NCI-H524 (cell line): ENCODE results near the gene HSPB9.
A peak's percentile ranks its signal among the peaks of the same experiment; 100 is the strongest.
"Not testable (repeated sequence)": the region's sequence is repeated elsewhere in the genome, so short reads cannot be mapped to it uniquely, and the experiment has no call there.

Experiments
- DNase-seq, 2 experiments: peaks; one replicate each; lab custom pipeline; 2025; lab: John Stamatoyannopoulos, UW

HSPB9 gene

DNA sequence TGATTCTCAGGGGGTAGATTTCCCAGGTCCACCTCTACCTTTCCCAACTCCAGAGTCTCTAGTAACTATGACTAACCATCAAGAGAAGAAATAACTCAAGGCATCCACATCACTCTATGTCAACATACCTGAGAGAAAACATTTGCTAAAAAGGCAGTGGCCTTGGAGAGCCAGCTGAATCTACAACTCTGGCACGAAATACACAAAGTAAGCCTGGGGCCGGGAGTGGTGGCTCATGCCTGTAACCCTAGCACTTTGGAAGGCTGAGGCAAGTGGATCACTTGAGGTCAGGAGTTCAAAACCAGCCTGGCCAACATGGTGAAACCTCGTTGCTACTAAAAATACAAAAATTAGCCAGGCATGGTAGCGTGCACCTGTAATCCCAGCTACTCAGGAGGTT is 20.5 kb downstream of the HSPB9 start:
- not testable (repeated sequence) for DNase-seq

DNA sequence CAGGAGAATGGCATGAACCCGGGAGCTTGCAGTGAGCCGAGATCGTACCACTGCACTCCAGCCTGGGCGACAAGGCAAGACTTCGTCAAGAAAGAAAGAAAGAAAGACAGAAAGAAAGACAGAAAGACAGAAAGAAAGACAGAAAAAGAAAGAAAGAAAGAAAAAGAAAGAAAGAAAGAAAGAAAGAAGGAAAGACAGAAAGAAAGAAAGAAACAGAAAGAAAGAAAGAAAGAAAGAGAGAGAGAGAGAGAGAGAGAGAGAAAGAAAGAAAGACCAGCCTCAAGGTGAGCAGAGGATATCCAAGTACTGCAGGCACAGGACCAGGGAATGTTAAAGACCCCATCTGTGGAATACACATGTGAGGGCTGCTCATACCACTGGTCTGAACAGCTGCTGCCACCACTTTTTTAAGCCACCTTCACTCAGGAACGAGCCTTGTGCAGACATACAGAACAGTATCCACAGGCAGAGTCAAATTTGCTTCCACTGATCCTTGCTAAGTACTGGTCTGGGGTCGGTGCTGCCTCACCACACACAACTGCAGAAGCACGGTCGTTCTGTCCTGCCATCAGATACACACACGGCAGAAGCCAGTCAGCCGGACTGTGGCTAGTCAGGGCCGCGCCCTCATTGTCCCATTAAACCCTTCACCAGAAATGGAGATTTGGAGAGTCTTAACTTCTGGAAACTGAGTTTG is 24.5 kb downstream of the HSPB9 start:
- DNase-seq, result no peak

- DNase-seq, result no peak
Observed at GRCh38 chr17:42153919-42154742, 31.5 kb downstream of the HSPB9 start.

GRCh38 chr17:42155614-42156045 is 33.0 kb downstream of the HSPB9 start:
- DNase-seq, result no peak

DNA sequence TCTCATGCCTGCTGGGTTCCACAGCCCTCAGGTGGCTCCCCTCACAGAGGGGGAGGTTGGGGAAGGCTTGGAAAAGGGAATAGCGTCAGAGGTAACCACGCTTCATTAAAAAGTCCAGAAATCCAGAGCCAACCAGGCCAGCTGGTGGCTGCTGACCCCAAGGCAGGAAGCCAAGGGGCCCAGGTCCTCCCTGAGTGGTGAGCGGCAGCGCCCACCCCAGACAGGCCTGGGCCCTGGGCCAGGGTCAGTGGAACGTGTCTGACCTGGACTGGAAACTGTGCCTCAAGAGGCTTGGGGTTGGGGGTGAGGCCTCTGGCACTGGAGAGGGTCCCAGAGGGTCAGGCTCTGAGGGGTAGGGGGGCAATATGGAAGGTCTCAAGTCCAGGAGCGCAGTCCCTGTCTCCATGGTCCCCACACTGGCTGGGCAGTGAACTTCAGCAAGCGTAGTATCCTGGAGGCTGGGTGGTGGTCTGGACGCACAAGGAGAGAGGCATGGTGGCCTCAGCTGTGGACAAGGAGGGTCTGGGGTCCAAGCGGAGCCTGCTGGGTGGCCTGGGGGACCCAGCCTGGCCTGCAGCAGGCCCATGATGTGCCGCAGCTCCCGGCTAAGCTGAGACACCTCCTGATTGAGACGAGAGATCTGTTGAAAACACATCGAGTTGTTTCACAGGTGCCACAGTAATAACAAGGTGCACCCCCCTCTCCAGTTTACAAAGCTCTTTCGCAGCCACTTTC is 37.4 kb downstream of the HSPB9 start:
- DNase-seq, result no peak

- DNase-seq, result no peak
Observed at GRCh38 chr17:42160531-42160910, 37.9 kb downstream of the HSPB9 start.

DNA sequence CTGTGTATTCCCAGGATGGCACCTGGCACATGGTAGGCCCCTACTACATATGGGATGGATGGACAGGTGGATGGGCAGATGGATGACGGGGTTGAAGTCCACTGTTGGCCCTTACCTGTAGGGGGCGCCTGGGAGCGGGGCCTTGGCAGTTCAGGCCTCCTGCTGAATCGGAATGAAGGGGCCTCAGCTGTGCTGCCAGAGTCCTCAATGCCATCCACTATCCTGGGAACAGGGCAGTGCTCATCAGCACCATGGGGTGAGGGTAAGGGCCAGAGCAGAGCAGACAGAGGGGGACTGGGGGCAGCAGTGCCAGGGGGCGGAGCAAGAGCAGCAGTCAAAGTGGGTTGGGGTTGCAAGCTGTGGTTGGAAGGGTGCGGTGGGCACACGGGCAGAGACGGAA is 40.5 kb downstream of the HSPB9 start:
- DNase-seq, result peak in 1 of 2 experiments; percentile 16

DNA sequence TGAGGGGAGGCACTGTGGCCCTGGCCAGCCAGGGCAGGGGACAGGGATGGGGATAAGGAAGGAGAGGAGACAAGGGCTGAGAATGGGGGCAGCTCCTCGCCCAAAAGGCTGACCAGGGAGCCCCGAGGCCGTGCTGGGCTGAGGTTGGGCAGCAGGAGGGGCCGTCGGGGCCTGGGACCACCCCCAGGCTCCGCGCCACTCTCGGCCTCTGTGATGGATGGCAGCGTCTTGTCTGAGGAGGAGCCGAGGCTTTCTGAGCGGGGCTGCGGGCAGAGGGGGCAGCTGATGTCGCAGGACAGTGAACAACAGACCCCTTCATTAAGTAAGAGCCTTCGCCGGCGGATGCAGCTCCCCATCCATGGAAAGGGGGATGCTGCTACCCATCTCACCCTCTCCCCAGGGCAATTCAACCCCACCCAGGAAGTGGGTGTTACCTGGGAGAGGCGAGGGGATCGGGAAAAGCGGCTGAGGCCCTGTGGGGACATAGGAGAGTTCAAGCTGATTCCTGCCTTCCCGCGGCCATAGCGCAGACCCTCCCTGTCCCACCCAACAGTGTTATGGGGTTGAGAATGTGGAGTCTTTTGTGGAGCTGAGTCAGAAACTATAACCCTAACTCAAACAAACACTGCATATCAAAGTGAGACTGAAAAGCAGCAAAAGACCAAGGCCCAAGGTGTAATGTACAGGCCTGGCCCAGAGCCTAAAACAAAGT is 41.2 kb downstream of the HSPB9 start:
- no peak for DNase-seq

DNA sequence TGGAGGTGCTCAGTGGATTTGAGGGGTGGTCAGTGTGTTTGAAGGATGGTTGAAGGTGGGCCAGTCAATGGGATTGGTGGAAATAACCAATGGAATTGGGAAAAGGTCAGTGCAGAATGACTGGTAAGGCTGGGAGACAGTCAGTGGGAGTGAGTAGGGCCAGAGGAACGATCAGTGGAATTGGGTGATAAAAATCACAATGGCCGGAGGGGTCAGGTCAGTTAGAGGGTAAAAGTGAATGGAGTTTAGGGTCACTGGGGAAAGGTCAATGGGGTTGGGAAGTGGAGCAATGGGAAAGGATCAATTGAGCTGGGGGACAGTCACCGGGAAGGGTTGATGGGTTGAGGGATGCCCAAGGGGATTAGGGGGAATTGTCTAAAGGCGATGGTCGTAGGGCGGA is 43.1 kb downstream of the HSPB9 start:
- DNase-seq, result no peak

GRCh38 chr17:42166196-42166763 is 43.7 kb downstream of the HSPB9 start:
- DNase-seq, result no peak

- no peak for DNase-seq
Observed at GRCh38 chr17:42167807-42168206, 45.2 kb downstream of the HSPB9 start.

DNA sequence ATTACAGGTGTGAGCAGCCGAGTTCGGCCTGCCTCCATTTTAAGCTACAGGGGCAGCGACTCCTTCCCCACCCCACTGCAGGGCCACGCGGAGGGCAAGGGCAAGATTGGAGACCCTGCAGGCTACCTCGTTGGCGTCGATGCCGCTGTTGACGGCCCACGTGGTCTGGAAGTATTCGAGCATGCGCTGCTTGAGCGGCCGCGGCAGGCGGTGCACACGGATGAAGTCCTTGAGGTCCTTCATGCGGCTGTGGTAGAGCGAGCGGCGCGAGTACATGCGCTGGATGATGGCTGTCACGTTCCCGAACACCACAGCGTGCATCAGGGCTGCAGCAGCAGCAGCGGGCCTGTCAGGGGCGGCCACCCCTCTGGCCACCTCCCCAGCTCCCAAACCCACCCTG is 46.7 kb downstream of the HSPB9 start:
- no peak for DNase-seq

- no peak for DNase-seq
Observed at GRCh38 chr17:42171831-42172230, 49.2 kb downstream of the HSPB9 start.
